ENCODE data around the gene CDR2L.

The CDR2L gene

DNA sequence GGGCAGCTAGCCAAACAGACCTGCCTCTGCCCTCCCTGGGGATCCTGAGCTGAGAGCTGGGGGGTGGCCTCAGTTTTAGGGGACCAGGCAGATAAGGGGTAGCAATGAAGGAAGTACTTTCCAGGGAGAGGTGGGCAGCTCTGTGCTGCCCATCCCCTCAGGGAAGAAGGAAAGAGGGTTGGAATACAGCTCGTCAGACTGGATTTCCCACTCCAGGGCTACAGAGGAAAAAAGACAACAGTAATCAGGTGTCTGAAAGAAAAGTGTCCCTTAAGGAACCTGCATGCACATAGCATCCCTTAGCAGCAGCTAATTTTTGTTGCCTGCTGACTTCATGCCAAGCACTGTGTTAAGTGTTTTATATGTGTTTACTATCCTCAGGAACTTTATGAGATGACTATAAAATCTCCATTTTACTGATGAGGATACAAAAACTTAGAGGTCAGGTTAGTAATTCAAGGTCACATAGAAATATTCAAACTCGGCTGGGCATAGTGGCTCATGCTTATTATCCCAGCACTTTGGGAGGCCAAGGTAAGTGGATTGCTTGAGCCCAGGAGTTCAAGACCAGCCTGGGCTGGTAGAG, 21.8 kb downstream of the CDR2L start:
- no peak overlapping the region for H3K4me3 ChIP-seq (ENCODE audit: low read depth, low read length)
- no peak for DNase-seq (ENCODE audit: low read depth)
- TF ChIP-seq MYC (IDR thresholded peaks at IDR 0.05; ENCODE audit: low read depth, low read length) (no peak), POLR2A (IDR thresholded peaks at IDR 0.05; ENCODE audit: extremely low read depth, insufficient read length) (no peak)
- TF ChIP-seq, protein P1, sequence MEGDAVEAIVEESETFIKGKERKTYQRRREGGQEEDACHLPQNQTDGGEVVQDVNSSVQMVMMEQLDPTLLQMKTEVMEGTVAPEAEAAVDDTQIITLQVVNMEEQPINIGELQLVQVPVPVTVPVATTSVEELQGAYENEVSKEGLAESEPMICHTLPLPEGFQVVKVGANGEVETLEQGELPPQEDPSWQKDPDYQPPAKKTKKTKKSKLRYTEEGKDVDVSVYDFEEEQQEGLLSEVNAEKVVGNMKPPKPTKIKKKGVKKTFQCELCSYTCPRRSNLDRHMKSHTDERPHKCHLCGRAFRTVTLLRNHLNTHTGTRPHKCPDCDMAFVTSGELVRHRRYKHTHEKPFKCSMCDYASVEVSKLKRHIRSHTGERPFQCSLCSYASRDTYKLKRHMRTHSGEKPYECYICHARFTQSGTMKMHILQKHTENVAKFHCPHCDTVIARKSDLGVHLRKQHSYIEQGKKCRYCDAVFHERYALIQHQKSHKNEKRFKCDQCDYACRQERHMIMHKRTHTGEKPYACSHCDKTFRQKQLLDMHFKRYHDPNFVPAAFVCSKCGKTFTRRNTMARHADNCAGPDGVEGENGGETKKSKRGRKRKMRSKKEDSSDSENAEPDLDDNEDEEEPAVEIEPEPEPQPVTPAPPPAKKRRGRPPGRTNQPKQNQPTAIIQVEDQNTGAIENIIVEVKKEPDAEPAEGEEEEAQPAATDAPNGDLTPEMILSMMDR (IDR thresholded peaks at IDR 0.05; ENCODE audit: low read depth, low read length) = no peak
- TF ChIP-seq, protein P2, sequence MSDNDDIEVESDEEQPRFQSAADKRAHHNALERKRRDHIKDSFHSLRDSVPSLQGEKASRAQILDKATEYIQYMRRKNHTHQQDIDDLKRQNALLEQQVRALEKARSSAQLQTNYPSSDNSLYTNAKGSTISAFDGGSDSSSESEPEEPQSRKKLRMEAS (IDR thresholded peaks at IDR 0.05; ENCODE audit: low read depth, low read length) = no peak

DNA sequence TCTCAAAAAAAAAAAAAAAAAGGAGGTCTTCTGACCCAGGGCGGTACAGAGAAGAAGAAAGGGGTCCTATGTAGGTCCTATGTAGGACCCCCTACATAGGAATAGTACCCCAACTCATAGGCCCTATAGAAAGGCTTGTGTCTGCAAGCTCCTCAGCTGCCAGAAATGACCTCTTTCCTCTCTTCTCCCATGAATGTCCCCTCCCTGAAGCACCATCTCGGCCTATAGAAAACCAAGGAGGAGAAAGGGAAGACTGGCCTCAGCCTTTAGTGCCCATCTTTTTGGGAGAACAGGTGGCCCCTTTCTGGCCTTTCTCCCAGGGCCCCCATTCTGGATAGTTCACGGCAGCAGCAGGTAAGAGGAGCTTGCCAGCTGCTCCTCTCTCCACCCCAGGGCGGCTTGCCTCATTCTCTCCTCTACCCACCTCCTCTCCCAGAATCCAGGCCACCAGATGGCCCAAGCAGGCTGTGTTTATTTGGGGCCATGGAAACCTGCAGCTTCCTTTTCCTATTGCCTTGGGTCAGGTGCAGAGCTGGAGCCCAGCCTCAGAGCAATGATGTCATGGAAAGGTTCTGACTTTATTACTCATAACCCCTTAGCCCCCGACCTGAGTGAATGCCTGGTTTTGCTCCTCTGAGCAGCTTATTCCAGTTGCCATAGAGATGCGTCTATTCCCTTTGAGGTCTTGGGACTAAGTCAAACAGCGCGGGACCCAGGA, 23.4 kb downstream of the CDR2L start:
- DNase-seq (ENCODE audit: low read depth) = no peak
- TF ChIP-seq, protein P2 (IDR thresholded peaks at IDR 0.05; ENCODE audit: low read depth, low read length) = no peak
- TF ChIP-seq POLR2A (IDR thresholded peaks at IDR 0.05; ENCODE audit: extremely low read depth, insufficient read length) (no peak), MYC (IDR thresholded peaks at IDR 0.05; ENCODE audit: low read depth, low read length) (no peak)
- TF ChIP-seq, protein P1 (IDR thresholded peaks at IDR 0.05; ENCODE audit: low read depth, low read length) = no peak
- H3K4me3 ChIP-seq (ENCODE audit: low read depth, low read length) = no peak overlapping the region

DNA sequence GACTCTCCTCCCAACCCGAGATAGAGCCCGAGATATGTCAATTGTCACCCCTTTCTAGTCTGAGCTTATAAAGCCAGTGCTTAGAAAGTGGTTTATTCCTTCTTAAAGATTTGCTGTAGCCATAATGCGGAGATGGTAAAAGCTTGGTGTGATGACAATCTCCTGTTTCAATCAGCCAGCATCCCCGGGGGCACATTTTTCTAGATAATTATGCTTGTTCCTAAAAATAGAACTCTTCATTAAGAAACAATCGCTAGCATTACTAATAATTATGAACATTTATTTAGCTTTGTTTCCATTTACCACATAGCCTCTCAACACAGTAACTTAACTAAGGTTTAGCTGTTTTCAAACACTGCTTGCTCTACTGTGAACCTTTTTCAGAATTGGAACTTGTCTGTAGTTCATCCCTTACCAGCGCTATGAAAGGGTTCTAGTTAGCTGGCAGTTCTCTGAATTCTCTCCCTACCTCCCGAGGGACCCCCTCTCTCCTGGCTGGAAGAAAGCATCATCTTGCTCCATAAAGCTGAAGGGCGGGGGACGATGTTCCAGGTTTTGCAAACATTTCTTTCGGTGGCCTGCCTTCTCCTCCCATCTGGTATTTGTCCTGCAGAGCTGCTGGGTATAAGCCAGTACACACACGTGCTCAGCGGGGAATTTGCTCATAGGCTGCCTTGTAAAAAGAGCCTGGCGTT, 24.1 kb downstream of the CDR2L start:
- DNase-seq (ENCODE audit: low read depth) = no peak
- no peak for TF ChIP-seq MYC (IDR thresholded peaks at IDR 0.05; ENCODE audit: low read depth, low read length)
- TF ChIP-seq POLR2A (IDR thresholded peaks at IDR 0.05; ENCODE audit: extremely low read depth, insufficient read length) = no peak
- TF ChIP-seq, protein P2 (IDR thresholded peaks at IDR 0.05; ENCODE audit: low read depth, low read length) = no peak
- TF ChIP-seq, protein P1 (IDR thresholded peaks at IDR 0.05; ENCODE audit: low read depth, low read length) = no peak
- H3K4me3 ChIP-seq (ENCODE audit: low read depth, low read length) = peak overlapping the region; percentile 92

DNA sequence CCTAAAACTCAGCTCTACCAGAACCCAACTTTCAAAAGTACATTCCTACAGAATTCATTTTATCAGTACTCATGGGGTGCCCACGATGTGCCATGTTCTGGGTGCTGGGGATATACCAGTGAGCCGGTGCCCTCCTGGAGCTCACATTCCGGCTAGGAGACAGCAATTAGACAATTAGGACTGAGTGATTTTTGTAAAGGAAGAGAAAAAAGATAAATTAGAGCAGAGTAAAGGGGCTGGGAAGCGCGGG, 24.6 kb downstream of the CDR2L start:
- no peak for DNase-seq (ENCODE audit: low read depth)
- TF ChIP-seq, protein P1 (IDR thresholded peaks at IDR 0.05; ENCODE audit: low read depth, low read length) = no peak
- TF ChIP-seq POLR2A (IDR thresholded peaks at IDR 0.05; ENCODE audit: extremely low read depth, insufficient read length) (no peak), MYC (IDR thresholded peaks at IDR 0.05; ENCODE audit: low read depth, low read length) (no peak)
- TF ChIP-seq, protein P2 (IDR thresholded peaks at IDR 0.05; ENCODE audit: low read depth, low read length) = no peak
- peak overlapping the region; percentile 92 for H3K4me3 ChIP-seq (ENCODE audit: low read depth, low read length)

DNA sequence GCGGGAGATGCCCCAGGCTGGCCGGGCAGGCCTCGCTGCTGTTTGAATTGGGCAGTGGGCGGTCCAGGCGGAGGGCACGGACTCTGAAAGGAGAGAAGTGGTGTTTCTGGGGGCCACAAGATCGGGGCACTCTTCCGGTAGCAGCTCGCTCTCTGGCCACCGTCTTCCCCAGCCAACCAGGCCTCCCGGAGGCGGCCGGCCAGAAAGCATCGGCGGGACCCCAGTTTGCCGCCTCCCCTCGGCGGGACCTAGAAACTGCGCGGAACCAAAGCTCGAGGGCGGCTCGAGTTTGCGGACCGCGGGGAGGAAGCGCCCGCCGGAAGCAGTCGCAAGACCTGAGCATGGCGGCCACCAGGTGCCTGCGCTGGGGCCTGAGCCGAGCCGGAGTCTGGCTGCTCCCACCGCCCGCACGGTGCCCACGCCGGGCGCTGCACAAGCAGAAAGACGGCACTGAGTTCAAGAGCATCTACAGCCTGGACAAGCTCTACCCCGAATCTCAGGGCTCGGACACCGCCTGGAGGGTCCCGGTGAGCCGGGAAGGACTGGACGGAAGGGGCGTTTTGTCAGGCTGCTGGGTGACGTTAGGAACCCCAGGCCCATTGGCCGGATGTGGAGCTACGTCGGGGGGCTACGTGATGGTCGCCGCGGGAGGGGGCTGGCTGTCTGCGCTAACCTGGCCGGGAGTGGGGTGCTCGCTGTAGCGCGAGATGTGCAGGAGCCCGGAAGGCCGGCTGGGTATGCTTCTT, 25.1 kb downstream of the CDR2L start, which contains the start of gene MRPL58:
MRPL58 (plus strand) TSS at position 325 of the 746 bp plus-strand sequence; CDS start at position 342, 17 bp downstream.
- peak; percentile 94 for DNase-seq (ENCODE audit: low read depth)
- H3K4me3 ChIP-seq (ENCODE audit: low read depth, low read length) = peak within 1 kb of the TSS; percentile 92
- TF ChIP-seq POLR2A (IDR thresholded peaks at IDR 0.05; ENCODE audit: extremely low read depth, insufficient read length) = peak; percentile 77
- TF ChIP-seq MYC (IDR thresholded peaks at IDR 0.05; ENCODE audit: low read depth, low read length) = peak; percentile 88
- TF ChIP-seq, protein P1 (IDR thresholded peaks at IDR 0.05; ENCODE audit: low read depth, low read length) = peak; percentile 37
- TF ChIP-seq, protein P2 (IDR thresholded peaks at IDR 0.05; ENCODE audit: low read depth, low read length) = peak; percentile 64
